ENCODE data around the gene SH3GL1.

The SH3GL1 gene

DNA sequence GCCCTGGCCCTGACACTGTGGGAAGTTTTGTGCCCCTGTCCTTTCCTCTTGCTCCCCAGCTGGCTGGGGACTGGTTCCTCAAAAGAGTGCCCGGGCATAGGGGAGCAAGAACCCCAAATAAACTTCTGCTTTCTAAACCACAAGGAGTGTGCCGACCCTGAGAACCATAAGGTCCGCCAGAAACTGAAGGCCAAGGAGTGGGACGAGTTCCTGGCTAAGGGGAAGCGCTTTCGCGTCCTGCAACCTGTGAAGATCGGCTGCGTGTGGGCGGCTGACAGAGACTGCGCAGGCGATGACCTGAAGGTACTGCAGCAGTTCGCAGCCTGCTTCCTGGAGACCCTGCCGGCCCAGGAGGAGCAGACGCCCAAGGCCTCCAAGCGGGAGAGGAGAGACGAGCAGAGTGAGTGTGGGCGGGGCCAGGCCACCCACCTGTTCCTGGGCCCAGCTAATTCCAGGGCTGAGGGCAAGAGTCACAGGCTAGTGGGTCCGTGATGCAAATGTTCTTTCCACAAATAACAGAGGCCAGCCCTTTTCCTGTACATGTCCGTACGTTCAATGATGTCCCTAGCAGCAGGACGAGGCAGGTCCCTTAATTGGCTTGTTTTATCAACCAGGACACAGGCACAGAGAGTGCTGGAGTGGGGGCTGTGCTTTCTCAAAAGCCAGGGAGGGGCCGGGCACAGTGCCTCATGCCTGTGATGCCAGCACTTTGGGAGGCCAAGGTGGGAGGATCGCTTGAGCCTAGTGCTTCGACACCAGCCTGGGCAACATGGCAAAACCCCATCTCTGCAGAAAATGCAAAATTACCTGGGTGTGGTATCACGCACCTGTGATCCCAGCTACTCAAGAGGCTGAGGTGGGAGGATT, 31.7 kb upstream of the SH3GL1 start:
- FAIRE-seq (peak; percentile 68), DNase-seq (ENCODE audit: insufficient read length, low spot score) (no peak)
- TF ChIP-seq PAX5 (IDR thresholded peaks at IDR 0.05; ENCODE audit: insufficient read depth, low read length, severe bottlenecking), result no peak
- no peak for TF ChIP-seq POLR2A (IDR thresholded peaks at IDR 0.05; ENCODE audit: low read depth, low read length)
- no peak for TF ChIP-seq POLR2AphosphoS5 (IDR thresholded peaks at IDR 0.05; ENCODE audit: low read depth, low read length)
- TF ChIP-seq POU2F2 (IDR thresholded peaks at IDR 0.05; ENCODE audit: low read depth, low read length), result no peak
- no peak for TF ChIP-seq TAF1 (IDR thresholded peaks at IDR 0.05; ENCODE audit: low read depth, low read length)
- no peak for TF ChIP-seq SPI1 (IDR thresholded peaks at IDR 0.05; ENCODE audit: low read depth, low read length)

DNA sequence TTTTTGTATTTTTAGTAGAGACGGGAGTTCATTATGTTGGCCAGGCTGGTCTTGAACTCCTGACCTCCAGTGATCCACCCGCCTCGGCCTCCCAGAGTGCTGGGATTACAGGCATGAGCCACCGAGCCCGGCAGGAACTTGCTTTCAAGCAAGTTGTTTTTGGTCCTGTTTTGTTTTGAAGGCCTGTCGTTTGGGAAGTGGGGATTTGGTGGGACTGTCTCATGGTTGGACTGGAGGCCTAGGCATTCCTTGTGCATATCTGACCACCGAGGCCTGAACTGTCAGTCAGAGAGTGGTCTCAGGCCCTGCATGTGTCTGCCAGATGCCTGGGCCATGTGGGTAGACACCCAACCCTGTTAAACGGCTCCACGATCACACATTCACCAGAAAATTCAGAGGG, 30.9 kb upstream of the SH3GL1 start:
- no peak for FAIRE-seq
- TF ChIP-seq POLR2AphosphoS5 (IDR thresholded peaks at IDR 0.05; ENCODE audit: low read depth, low read length), result no peak
- DNase-seq (ENCODE audit: insufficient read length, low spot score), result no peak

DNA sequence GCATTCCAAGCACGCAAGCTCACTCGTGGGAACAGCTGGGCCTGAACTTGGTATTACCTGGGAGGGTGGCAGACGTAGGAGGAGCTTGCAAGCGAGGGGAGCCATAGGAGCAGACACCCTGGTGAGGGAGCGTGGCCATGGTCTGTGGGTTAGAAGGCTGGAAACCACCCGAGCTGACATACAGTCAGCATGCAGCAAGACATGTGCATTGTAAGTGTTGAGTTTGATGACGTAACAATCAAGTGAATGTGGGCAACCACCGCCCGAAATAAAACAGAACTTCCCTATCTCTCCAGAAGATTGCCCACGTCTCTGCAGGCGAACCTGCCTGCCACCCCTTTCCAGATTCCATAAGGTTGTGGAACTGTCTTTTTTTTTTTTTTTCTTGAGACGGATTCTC, 30.4 kb upstream of the SH3GL1 start:
- FAIRE-seq (peak; percentile 5), DNase-seq (ENCODE audit: insufficient read length, low spot score) (no peak)
- TF ChIP-seq POLR2A (IDR thresholded peaks at IDR 0.05; ENCODE audit: low read depth, low read length), result no peak
- TF ChIP-seq POLR2AphosphoS5 (IDR thresholded peaks at IDR 0.05; ENCODE audit: low read depth, low read length), result no peak

DNA sequence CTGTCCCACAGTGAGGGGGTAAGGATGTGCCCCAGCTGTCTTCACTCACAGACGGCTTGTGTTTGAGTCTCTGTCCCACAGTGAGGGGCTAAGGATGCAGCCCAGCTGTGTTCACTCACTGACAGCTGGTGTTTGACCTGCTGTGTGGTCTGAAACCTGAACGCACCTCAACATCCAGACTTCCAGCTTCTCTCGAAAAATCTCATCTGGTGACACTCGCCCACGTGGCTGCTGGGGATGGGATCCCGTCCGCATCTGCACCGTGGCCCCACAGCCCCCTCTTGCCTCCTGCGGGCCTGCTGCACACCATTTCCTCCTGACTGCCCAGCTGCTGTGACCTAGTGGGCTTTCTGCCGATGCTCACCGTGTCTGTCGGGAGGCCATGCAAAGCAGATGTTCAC, 29.4 kb upstream of the SH3GL1 start:
- FAIRE-seq, result no peak
- no peak for DNase-seq (ENCODE audit: insufficient read length, low spot score)
- TF ChIP-seq POU2F2 (IDR thresholded peaks at IDR 0.05; ENCODE audit: low read depth, low read length), result no peak
- TF ChIP-seq TAF1 (IDR thresholded peaks at IDR 0.05; ENCODE audit: low read depth, low read length), result no peak
- TF ChIP-seq PAX5 (IDR thresholded peaks at IDR 0.05; ENCODE audit: insufficient read depth, low read length, severe bottlenecking), result no peak
- no peak for TF ChIP-seq POLR2A (IDR thresholded peaks at IDR 0.05; ENCODE audit: low read depth, low read length)

DNA sequence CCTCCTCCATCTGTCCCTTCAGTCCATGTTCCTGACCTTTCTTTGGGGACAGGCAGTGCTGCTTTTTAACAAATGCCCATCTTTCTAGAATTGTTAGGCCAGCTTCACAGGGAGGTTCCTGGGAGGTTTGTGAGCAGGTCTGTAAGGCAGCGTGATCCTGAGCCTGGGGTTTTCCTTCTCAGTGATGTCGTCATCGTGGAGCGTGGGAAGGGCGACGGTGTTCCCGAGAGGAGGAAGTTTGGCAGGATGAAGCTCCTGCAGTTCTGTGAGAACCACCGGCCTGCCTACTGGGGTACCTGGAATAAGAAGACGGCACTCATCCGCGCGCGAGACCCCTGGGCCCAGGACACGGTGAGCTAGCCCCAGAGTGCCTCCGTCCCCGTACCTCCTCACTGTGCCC, 28.9 kb upstream of the SH3GL1 start:
- FAIRE-seq, result no peak
- TF ChIP-seq POLR2AphosphoS5 (IDR thresholded peaks at IDR 0.05; ENCODE audit: low read depth, low read length) (no peak), PAX5 (IDR thresholded peaks at IDR 0.05; ENCODE audit: insufficient read depth, low read length, severe bottlenecking) (no peak), POU2F2 (IDR thresholded peaks at IDR 0.05; ENCODE audit: low read depth, low read length) (no peak), POLR2A (IDR thresholded peaks at IDR 0.05; ENCODE audit: low read depth, low read length) (no peak), SPI1 (IDR thresholded peaks at IDR 0.05; ENCODE audit: low read depth, low read length) (no peak), TAF1 (IDR thresholded peaks at IDR 0.05; ENCODE audit: low read depth, low read length) (no peak)
- no peak for DNase-seq (ENCODE audit: insufficient read length, low spot score)

DNA sequence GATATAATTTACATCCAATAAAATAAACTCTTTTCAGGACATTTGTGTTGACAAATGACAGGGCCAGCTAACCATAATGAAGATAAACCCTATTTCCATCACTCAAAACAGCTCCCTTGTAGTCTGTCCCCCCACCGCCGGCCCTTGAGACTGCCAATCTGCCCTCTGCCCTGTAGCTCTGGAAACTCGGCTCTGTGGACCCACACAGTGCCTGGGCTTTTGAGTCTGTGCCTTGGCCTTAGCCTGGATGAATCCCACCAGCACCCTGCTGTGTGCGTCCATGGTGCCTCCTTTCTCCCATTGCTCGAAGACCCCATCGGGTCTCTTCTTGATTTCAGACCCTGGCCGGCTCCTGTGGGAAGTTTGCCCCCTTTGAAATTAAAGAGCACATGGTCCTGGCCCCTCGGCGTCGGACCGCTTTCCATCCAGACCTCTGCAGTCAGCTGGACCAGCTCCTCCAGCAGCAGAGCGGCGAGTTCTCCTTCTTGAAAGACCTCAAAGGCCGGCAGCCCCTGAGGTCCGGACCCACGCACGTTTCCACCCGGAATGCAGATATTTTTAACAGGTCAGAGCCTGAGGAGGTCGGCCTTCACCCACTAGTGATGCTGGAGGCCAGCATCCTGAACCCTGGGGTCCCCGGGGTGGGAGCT, 28.1 kb upstream of the SH3GL1 start:
- TF ChIP-seq TAF1 (IDR thresholded peaks at IDR 0.05; ENCODE audit: low read depth, low read length) (no peak), POLR2A (IDR thresholded peaks at IDR 0.05; ENCODE audit: low read depth, low read length) (no peak), PAX5 (IDR thresholded peaks at IDR 0.05; ENCODE audit: insufficient read depth, low read length, severe bottlenecking) (no peak), SPI1 (IDR thresholded peaks at IDR 0.05; ENCODE audit: low read depth, low read length) (no peak), POLR2AphosphoS5 (IDR thresholded peaks at IDR 0.05; ENCODE audit: low read depth, low read length) (no peak), POU2F2 (IDR thresholded peaks at IDR 0.05; ENCODE audit: low read depth, low read length) (no peak)
- FAIRE-seq (no peak), DNase-seq (ENCODE audit: insufficient read length, low spot score) (no peak)

DNA sequence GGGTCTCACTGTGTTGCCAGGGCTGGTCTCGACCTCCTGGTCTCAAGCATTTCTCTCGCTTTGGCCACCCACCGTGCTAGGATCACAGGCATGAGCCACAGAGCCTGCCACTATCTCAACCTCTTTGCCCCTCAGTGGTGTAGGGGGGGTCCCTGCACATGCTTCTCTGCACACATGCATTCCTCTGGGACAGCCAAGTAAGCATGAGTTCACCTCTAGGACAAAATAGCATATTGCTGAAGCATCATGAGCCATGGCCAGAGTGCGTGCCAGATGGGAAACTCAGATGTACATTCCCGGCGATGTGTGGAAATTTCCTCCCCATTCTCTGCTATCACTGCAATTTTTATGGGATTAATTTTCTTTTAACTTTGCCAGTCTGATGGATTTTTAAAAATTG, 25.2 kb upstream of the SH3GL1 start:
- no peak for FAIRE-seq
- TF ChIP-seq POLR2A (IDR thresholded peaks at IDR 0.05; ENCODE audit: low read depth, low read length) (no peak), TAF1 (IDR thresholded peaks at IDR 0.05; ENCODE audit: low read depth, low read length) (no peak), POU2F2 (IDR thresholded peaks at IDR 0.05; ENCODE audit: low read depth, low read length) (no peak), PAX5 (IDR thresholded peaks at IDR 0.05; ENCODE audit: insufficient read depth, low read length, severe bottlenecking) (no peak), SPI1 (IDR thresholded peaks at IDR 0.05; ENCODE audit: low read depth, low read length) (no peak), POLR2AphosphoS5 (IDR thresholded peaks at IDR 0.05; ENCODE audit: low read depth, low read length) (no peak)
- DNase-seq (ENCODE audit: insufficient read length, low spot score), result no peak

- FAIRE-seq, result no peak
- no peak for TF ChIP-seq POLR2AphosphoS5 (IDR thresholded peaks at IDR 0.05; ENCODE audit: low read depth, low read length)
- TF ChIP-seq POU2F2 (IDR thresholded peaks at IDR 0.05; ENCODE audit: low read depth, low read length), result no peak
- TF ChIP-seq TAF1 (IDR thresholded peaks at IDR 0.05; ENCODE audit: low read depth, low read length), result no peak
- no peak for TF ChIP-seq SPI1 (IDR thresholded peaks at IDR 0.05; ENCODE audit: low read depth, low read length)
- TF ChIP-seq POLR2A (IDR thresholded peaks at IDR 0.05; ENCODE audit: low read depth, low read length), result no peak
- TF ChIP-seq PAX5 (IDR thresholded peaks at IDR 0.05; ENCODE audit: insufficient read depth, low read length, severe bottlenecking), result no peak
These were observed 23.2 kb upstream of the SH3GL1 start for GRCh38 chr19:4423416-4424126.

DNA sequence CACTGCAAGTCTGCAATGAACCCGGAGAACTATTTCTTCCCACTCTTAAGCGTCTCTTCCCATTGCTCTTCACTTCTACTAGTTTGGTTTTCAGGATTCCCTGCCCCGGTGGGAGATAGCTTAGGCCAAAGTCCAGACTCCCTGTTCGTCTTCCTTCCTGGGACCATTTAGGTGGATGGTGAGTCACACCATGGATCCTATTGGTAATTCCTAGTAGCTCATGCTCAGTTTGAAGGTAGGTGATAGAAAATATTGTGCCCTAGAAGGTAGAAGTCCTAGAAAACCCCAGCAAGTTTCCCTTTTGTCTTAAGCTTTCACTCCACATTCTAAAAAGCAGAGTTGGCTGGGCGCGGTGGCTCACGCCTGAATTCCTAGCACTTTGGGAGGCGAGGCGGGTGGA, 15.9 kb upstream of the SH3GL1 start:
- TF ChIP-seq POLR2AphosphoS5 (IDR thresholded peaks at IDR 0.05; ENCODE audit: low read depth, low read length) (no peak), POU2F2 (IDR thresholded peaks at IDR 0.05; ENCODE audit: low read depth, low read length) (no peak)
- FAIRE-seq (no peak), DNase-seq (ENCODE audit: insufficient read length, low spot score) (no peak)

More at GRCh38 chr19:4423416-4424126, 23.2 kb upstream of the SH3GL1 start:
- no peak for DNase-seq (ENCODE audit: insufficient read length, low spot score)

GRCh38 chr19:4415352-4415751, 15.0 kb upstream of the SH3GL1 start:
- no peak for TF ChIP-seq PAX5 (IDR thresholded peaks at IDR 0.05; ENCODE audit: insufficient read depth, low read length, severe bottlenecking)
- no peak for TF ChIP-seq SPI1 (IDR thresholded peaks at IDR 0.05; ENCODE audit: low read depth, low read length)
- TF ChIP-seq TAF1 (IDR thresholded peaks at IDR 0.05; ENCODE audit: low read depth, low read length), result no peak
- TF ChIP-seq POU2F2 (IDR thresholded peaks at IDR 0.05; ENCODE audit: low read depth, low read length), result no peak
- TF ChIP-seq POLR2AphosphoS5 (IDR thresholded peaks at IDR 0.05; ENCODE audit: low read depth, low read length), result no peak
- TF ChIP-seq POLR2A (IDR thresholded peaks at IDR 0.05; ENCODE audit: low read depth, low read length), result no peak
- FAIRE-seq, result no peak
- no peak for DNase-seq (ENCODE audit: insufficient read length, low spot score)
